Tibial artery (tissue), 4 donors: Measurements from ENCODE around the gene DEDD2.

Experiments
- DNase-seq, 2 donors: peaks; one replicate each; pipeline ENCODE4 v3.0.0-alpha.2; 2019
- H3K27ac ChIP-seq, 2 donors: fragments of 200-600 bp; sonication (generic) in 1 of 2; 1 replicate in 1 of 2; 2 replicates in 1 of 2; pipeline ENCODE4 v1.5.1; 2018 to 2019; ENCODE audit warnings: mild to moderate bottlenecking in 1 of 2
- H3K27me3 ChIP-seq, 2 donors: fragments of 200-600 bp; sonication (generic) in 1 of 2; one replicate each; pipeline versions ENCODE4 v1.5.1 to v1.6.0; 2016 to 2019
- H3K36me3 ChIP-seq, 3 donors: fragments of 200-600 bp; sonication (generic) in 2 of 3; one replicate each; pipeline ENCODE4 v1.5.1; 2016 to 2019; ENCODE audit warnings: mild to moderate bottlenecking in 2 of 3
- H3K4me1 ChIP-seq, 4 donors: fragments of 200-600 bp; sonication (generic) in 2 of 4; 1 replicate in 3 of 4; 2 replicates in 1 of 4; pipeline ENCODE4 v1.5.1; 2016 to 2019
- H3K4me3 ChIP-seq, 2 donors: fragments of 200-600 bp; sonication (generic) in 1 of 2; 1 replicate in 1 of 2; 2 replicates in 1 of 2; pipeline ENCODE4 v1.5.1; 2018 to 2019; ENCODE audit warnings: mild to moderate bottlenecking in 2 of 2
- H3K9me3 ChIP-seq, 3 donors: fragments of 200-600 bp; sonication (generic) in 1 of 3; one replicate each; pipeline ENCODE4 v1.5.1; 2016 to 2019
- intact Hi-C: fragments of 100-400 bp; cut with DNase I; formaldehyde crosslinking; loops from one replicate; pipeline ENCODE4 v1.15.0; 2023; ENCODE audit warnings: low total_unique reads
- TF ChIP-seq, protein P1 (sequence below), 2 experiments: fragments of 200-600 bp in 1 of 2; fragments of 450-650 bp in 1 of 2; IDR thresholded peaks; one replicate each; pipeline ENCODE4 v1.5.1; 2017 to 2019; ENCODE audit warnings: antibody characterized with exemption in 2 of 2, mild to moderate bottlenecking in 1 of 2, moderate library complexity in 1 of 2

DEDD2 gene

DNA sequence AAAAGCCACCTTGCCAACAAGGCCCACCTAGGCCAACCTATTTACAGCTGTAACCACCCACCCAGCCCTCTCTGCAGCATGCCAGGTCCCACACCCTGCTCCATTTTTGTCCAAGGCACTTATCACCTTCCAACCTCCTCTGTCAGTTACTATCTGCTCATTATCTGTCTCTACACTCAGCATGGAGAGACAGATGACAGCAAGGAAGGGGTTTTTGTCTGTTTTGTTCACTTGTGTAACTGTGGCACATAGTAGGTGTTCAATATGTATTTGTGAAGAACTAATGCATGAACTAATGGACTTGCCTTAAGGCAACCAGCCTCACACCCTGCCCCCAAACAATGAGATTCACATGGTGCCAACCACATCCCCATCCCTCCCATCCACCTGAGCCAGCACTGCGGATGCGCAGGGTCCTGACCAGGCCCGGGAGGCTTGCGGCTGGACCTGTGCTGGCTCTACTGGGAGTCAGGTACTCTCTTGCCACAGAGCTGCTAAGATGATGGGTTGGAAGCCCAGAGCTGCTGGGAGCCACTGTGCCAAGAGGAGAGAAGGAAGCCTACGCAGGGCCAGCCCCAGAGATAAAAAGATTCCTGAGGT, 17.3 kb downstream of the DEDD2 start:
- Histone ChIP-seq H3K4me1 (peaks cover 0 to 7% (median 0%) of the 10 kb centered on the region in 4 donors), H3K27ac (no peak overlapping the region), H3K27me3 (no peaks in the 10 kb centered on the region), H3K36me3 (peaks cover 37 to 92% (median 77%) of the 10 kb centered on the region in 3 donors), H3K9me3 (no peaks in the 10 kb centered on the region), H3K4me3 (no peak overlapping the region)
- intact Hi-C loops = no loop called here
- TF ChIP-seq, protein P1, sequence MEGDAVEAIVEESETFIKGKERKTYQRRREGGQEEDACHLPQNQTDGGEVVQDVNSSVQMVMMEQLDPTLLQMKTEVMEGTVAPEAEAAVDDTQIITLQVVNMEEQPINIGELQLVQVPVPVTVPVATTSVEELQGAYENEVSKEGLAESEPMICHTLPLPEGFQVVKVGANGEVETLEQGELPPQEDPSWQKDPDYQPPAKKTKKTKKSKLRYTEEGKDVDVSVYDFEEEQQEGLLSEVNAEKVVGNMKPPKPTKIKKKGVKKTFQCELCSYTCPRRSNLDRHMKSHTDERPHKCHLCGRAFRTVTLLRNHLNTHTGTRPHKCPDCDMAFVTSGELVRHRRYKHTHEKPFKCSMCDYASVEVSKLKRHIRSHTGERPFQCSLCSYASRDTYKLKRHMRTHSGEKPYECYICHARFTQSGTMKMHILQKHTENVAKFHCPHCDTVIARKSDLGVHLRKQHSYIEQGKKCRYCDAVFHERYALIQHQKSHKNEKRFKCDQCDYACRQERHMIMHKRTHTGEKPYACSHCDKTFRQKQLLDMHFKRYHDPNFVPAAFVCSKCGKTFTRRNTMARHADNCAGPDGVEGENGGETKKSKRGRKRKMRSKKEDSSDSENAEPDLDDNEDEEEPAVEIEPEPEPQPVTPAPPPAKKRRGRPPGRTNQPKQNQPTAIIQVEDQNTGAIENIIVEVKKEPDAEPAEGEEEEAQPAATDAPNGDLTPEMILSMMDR (IDR thresholded peaks at IDR 0.05) = no peak
- DNase-seq = no peak

DNA sequence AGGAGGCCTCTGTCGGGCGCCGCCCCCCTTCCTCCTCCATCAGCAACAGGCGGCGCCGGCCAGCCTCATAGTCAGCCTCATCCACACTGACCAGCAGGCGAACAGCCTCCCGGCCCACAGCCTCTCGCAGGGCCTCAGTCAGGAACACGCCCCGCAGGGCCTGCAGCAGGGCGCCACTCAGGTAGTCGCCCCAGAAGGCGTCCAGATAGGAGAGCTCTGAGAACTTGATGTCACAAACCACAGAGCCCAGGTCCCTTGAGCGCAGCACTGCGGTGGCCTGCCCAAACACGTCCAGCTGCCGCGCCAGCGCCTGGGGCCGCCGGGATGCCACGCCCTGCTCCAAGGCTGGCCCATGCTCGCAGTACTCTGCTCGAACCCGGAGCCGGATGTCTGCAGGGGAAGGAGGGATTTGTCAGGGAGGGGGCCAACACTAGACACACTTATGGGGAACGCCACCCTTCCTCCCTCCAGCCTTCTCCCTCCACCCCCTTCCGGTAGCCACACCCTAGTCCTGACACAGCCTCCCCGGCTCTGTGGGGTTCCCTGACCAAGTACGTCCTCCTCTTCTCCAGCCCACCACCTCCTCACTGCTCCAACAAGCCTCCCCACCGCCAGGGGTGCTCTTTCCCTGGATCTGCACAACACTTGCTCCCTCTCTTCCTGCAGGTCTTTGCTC, 17.9 kb downstream of the DEDD2 start:
- intact Hi-C loops = no loop called here
- Histone ChIP-seq H3K27ac (no peak overlapping the region), H3K27me3 (no peaks in the 10 kb centered on the region), H3K4me1 (peaks cover 0 to 7% (median 0%) of the 10 kb centered on the region in 4 donors), H3K4me3 (no peak overlapping the region), H3K9me3 (no peaks in the 10 kb centered on the region), H3K36me3 (peaks cover 37 to 86% (median 70%) of the 10 kb centered on the region in 3 donors)
- TF ChIP-seq, protein P1 (IDR thresholded peaks at IDR 0.05) = no peak
- DNase-seq = peak in 1 of 2 donors; percentile 55

DNA sequence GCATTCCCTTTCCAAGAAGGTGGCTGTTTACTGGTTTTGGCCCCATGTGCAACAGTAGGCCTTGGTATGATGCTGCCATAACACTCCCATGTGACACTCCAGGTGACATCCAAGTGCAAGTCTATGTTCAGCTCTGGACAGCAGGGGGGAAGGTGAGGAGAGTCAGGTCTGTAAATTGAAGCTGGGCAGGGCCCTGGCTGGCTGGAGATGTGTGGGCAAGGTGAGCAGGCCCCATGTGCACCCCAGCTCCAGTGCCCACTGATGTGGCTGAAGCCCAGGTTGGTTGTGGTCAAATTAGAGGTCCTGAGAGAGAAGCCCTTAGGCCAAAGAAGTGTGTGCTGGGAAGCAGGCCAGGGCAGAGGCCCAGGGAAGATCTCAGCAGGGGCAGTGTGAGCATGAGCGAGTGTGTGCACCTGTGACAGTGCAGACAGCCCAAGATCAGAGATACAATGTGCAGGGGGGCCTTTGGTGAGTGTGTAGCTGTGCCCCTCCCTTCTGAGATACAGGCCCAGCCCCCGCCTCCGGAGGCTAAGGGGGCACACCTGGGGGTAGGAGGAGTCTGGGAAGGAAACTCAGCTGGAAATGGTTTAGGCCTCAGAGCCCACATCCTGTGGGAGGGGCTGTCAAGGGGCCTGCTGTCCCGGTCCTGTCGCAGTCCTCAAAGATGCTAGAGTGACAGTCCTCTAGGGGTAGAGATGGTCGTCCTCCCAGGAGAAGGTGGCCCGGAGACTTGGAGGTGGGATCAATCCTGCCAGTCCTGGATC, 18.6 kb downstream of the DEDD2 start:
- TF ChIP-seq, protein P1 (IDR thresholded peaks at IDR 0.05) = no peak
- Histone ChIP-seq H3K36me3 (peaks cover 31 to 79% (median 63%) of the 10 kb centered on the region in 3 donors), H3K4me1 (peaks cover 0 to 7% (median 0%) of the 10 kb centered on the region in 4 donors), H3K27me3 (no peaks in the 10 kb centered on the region), H3K4me3 (no peak overlapping the region), H3K27ac (no peak overlapping the region), H3K9me3 (no peaks in the 10 kb centered on the region)
- intact Hi-C loops = no loop called here
- no peak for DNase-seq

DNA sequence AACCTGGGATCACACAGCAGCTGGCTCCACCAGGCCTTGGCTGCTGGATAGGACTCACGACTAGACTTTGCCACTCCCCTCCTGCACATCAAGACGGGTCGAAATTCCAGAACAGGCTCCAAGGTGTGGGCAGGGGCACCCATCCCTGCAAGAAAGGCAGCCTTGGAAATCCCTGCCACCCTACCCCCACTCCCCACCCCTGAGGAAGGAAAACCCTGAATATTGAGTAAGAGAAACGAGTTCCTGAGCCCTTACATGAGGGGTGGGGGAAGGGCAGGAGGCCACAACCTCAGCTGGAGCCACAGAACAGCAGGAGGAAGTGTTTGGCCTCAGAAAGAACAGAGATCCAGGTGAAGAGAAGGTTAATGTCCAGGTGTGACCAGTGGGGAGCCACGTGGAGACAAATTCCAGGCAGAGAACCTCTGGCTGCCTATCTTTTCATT, 20.1 kb downstream of the DEDD2 start:
- no peak for DNase-seq
- Histone ChIP-seq H3K36me3 (peaks cover 19 to 64% (median 52%) of the 10 kb centered on the region in 3 donors), H3K4me3 (no peak overlapping the region), H3K27ac (no peak overlapping the region), H3K27me3 (no peaks in the 10 kb centered on the region), H3K9me3 (no peaks in the 10 kb centered on the region), H3K4me1 (peaks cover 0 to 7% (median 0%) of the 10 kb centered on the region in 4 donors)
- intact Hi-C loops = no loop called here
- TF ChIP-seq, protein P1 (IDR thresholded peaks at IDR 0.05) = no peak

DNA sequence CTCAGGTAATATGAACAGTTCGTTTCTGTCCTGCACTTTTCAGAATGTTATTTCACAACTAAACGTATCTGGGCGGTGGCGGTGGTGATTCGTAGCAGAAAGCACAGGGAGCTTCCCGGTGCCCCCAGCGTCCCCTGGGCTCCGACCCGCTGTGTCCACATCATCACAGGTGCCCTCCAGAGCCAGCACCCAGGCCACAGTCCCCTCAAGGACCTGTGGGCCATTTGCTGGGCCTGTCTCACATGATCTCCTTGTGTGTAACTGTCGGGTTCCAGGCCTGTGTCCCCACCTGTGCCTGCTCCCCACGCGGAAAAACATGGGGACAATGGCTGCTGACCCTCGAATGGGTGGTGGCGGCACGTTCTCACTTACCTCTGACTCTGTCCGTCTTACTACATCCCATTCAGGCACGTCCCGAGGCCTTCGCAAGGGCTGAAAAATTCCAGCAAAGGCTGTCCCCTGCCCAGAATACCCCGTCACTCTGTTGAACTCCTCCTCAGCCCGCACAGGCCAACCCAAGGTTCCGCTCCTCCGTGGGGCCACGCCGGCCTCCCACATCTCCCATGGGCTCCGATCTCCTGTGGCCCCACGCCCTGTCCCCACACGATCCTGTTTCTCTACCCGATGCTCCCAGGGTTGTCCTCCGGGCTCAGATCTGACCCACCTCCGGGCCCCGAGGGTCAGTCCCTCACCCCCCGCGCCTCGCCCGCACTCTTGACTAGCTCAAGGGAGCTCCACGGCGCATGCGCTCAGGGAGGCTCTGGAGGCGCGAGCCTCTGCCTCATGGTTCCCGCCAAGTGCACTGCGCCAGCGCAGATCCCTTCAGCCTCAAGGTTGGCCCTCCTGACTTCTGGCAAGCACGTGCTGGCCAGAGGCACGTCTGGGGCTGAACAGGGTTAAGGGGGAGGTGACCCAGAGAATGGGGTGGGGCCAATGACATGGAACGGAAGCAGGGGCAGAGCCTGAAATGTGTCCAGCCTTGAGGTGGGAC, 21.2 kb downstream of the DEDD2 start:
- Histone ChIP-seq H3K9me3 (no peaks in the 10 kb centered on the region), H3K36me3 (peaks cover 19 to 53% (median 42%) of the 10 kb centered on the region in 3 donors), H3K27me3 (no peaks in the 10 kb centered on the region), H3K27ac (no peak overlapping the region), H3K4me1 (peaks cover 0 to 7% (median 0%) of the 10 kb centered on the region in 4 donors), H3K4me3 (no peak overlapping the region)
- DNase-seq = no peak
- TF ChIP-seq, protein P1 (IDR thresholded peaks at IDR 0.05) = no peak
- intact Hi-C loops = no loop called here
